Calu3 (cell line): ENCODE measurements around the gene COL18A1. TPM values are rescaled to one million over a fixed set of nuclear protein-coding genes. Genes with fewer than 3 reads are reported as not detected.

Experiments used
- BruUV-seq: library from RNA; stranded (reverse); fragments of 400-500 nt; replicated peaks from 2 replicates; lab custom pipeline; 2021; lab: Mats Ljungman, UMichigan
- CTCF ChIA-PET: fragments of 300-600 bp; sonication (Branson Sonifier 250); formaldehyde crosslinking; loops from one replicate; lab custom pipeline; 2022; ENCODE audit warnings: antibody characterized with exemption; lab: Charles Lee
- DNase-seq: peaks from one replicate; pipeline ENCODE4 v3.0.0; 2022
- H3K27ac Mint-ChIP-seq: one replicate; pipeline ENCODE4 v1.8.0; 2022; ENCODE audit warnings: mixed read lengths; ENCODE audit not compliant: unreplicated experiment
- H3K27me3 Mint-ChIP-seq: one replicate; pipeline ENCODE4 v1.8.0; 2022; ENCODE audit warnings: mixed read lengths; ENCODE audit not compliant: unreplicated experiment
- H3K36me3 Mint-ChIP-seq: one replicate; pipeline ENCODE4 v1.8.0; 2022; ENCODE audit warnings: mild to moderate bottlenecking, moderate library complexity, mixed read lengths; ENCODE audit not compliant: insufficient read depth, unreplicated experiment
- H3K4me1 Mint-ChIP-seq: one replicate; pipeline ENCODE4 v1.8.0; 2022; ENCODE audit warnings: mild to moderate bottlenecking, low read depth, mixed read lengths; ENCODE audit not compliant: unreplicated experiment
- H3K4me3 Mint-ChIP-seq: one replicate; pipeline ENCODE4 v1.8.0; 2022; ENCODE audit warnings: mild to moderate bottlenecking, low read depth, moderate library complexity, mixed read lengths; ENCODE audit not compliant: unreplicated experiment
- H3K9me3 Mint-ChIP-seq: one replicate; pipeline ENCODE4 v1.8.0; 2022; ENCODE audit warnings: low read depth, mixed read lengths; ENCODE audit not compliant: unreplicated experiment
- CTCF ChIP-seq: fragments of 200-600 bp; IDR thresholded peaks from one replicate; pipeline ENCODE4 v1.8.0; 2022; ENCODE audit warnings: antibody characterized with exemption; ENCODE audit not compliant: unreplicated experiment
- intact Hi-C: fragments of 100-400 bp; cut with micrococcal nuclease; formaldehyde crosslinking; loops from one replicate; pipeline ENCODE4 v1.10.0; 2022; ENCODE audit not compliant: unreplicated experiment
- total RNA-seq: library from RNA; stranded (reverse); gene quantifications from 2 replicates; pipeline ENCODE4 v1.2.3, GENCODE V29; 2022

Gene COL18A1
- total RNA-seq, 1 experiment from 2014 or later: 82.9 TPM

- intact Hi-C loops: no loop called here
- Mint-ChIP-seq H3K4me1 (no peaks in the 10 kb centered on the region), H3K4me3 (no peak overlapping the region), H3K36me3 (peaks cover 7% of the 10 kb centered on the region), H3K27me3 (no peaks in the 10 kb centered on the region), H3K9me3 (no peaks in the 10 kb centered on the region), H3K27ac (no peak overlapping the region)
- no peak for TF ChIP-seq CTCF
- BruUV-seq: no TSS peak
- CTCF ChIA-PET: interaction anchor here (1.4 kb wide), 1 partner anchor 12 kb away, joined by 7 read pairs; no protein-coding TSS in a partner anchor
- DNase-seq: no peak
Observed at GRCh38 chr21:45482899-45483821, 78.2 kb downstream of the COL18A1 start.

GRCh38 chr21:45484318-45484717 is 79.4 kb downstream of the COL18A1 start:
- CTCF ChIA-PET: no interaction called here
- DNase-seq: no peak
- intact Hi-C loops: no loop called here
- Mint-ChIP-seq H3K4me3 (no peak overlapping the region), H3K4me1 (no peaks in the 10 kb centered on the region), H3K9me3 (no peaks in the 10 kb centered on the region), H3K27ac (no peak overlapping the region), H3K36me3 (peaks cover 7% of the 10 kb centered on the region), H3K27me3 (no peaks in the 10 kb centered on the region)
- BruUV-seq: no TSS peak
- no peak for TF ChIP-seq CTCF

GRCh38 chr21:45485686-45486442 is 80.9 kb downstream of the COL18A1 start:
- no peak for TF ChIP-seq CTCF
- intact Hi-C loops: no loop called here
- Mint-ChIP-seq H3K27me3 (no peaks in the 10 kb centered on the region), H3K9me3 (no peaks in the 10 kb centered on the region), H3K4me1 (no peaks in the 10 kb centered on the region), H3K4me3 (no peak overlapping the region), H3K36me3 (peaks cover 7% of the 10 kb centered on the region), H3K27ac (no peak overlapping the region)
- BruUV-seq: no TSS peak
- CTCF ChIA-PET: no interaction called here
- DNase-seq: no peak

- Mint-ChIP-seq H3K4me1 (no peaks in the 10 kb centered on the region), H3K27ac (no peak overlapping the region), H3K9me3 (no peaks in the 10 kb centered on the region), H3K27me3 (no peaks in the 10 kb centered on the region), H3K36me3 (peaks cover 7% of the 10 kb centered on the region), H3K4me3 (no peak overlapping the region)
- no peak for TF ChIP-seq CTCF
- CTCF ChIA-PET: no interaction called here
- intact Hi-C loops: no loop called here
- DNase-seq: no peak
- no TSS peak for BruUV-seq
Observed at GRCh38 chr21:45486443-45487160, 81.6 kb downstream of the COL18A1 start.
